Measurements from ENCODE around the gene PIP4K2A.

Gene PIP4K2A

DNA sequence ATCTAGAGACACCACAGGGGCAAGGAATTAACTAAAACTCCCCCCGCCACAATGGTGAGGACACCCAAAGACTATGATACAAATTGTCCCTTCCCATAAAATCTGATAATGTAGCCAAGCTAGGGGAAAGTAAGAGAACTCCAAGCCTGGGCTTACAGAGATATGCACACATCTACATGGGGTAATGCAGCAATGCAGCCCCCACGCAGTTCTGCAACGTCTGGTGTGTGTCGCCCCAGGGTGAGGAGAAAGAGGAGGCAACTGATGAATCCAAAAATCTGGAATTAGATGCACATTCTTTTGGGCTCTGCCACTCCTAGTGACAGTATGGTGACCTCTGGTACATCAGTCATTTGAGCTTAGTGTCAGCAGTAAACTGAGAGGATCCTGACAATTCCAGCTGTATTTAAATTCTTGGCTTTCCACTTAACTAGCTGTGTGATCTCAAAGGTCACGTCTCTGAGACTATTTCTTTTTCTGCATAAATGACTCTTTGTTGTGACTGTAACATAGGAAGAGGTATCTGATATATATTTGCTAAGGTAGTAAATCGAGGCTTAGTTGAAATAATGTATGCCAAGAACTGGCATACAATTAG lies 51.5 kb downstream of the PIP4K2A start:
- no peak overlapping the region for H3K27ac Mint-ChIP-seq

DNA sequence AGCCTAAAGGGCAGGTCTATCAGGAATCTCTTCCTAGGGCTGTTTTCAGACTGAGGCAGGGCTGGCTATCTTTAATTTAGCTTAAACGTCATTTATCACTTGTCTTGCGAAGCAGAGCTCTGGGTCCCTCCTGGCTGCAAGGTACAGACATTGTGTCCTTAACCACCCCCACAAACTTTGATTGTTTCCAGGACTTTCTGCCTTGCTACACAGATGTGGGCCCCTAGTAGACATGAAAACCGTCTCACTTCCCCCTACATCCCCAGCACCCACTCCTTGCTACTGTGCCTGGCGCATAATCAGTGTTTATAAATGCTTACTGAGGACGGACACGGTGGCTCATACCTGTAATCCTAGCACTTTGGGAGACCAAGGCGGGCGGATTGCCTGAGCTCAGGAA lies 54.5 kb downstream of the PIP4K2A start:
- no peak overlapping the region for H3K4me3 Mint-ChIP-seq
- no peak overlapping the region for H3K27ac Mint-ChIP-seq
- intact Hi-C loops (cut with micrococcal nuclease): loop anchor here (1.0 to 10.0 kb wide), 2 partner anchors 20 to 45 kb away; no protein-coding TSS in a partner anchor
- peaks cover 21% of the 10 kb centered on the region for H3K36me3 Mint-ChIP-seq (ENCODE audit: low read depth)
- H3K9me3 Mint-ChIP-seq: no peaks in the 10 kb centered on the region
- H3K27me3 Mint-ChIP-seq: no peaks in the 10 kb centered on the region
- peaks cover 51% of the 10 kb centered on the region for H3K4me1 Mint-ChIP-seq (ENCODE audit: low read depth)

More for the DNA sequence above, 51.5 kb downstream of the PIP4K2A start:
- Mint-ChIP-seq H3K36me3 (ENCODE audit: low read depth) (peaks cover 7% of the 10 kb centered on the region), H3K27me3 (no peaks in the 10 kb centered on the region), H3K4me3 (no peak overlapping the region), H3K9me3 (no peaks in the 10 kb centered on the region), H3K4me1 (ENCODE audit: low read depth) (peaks cover 49% of the 10 kb centered on the region)
- intact Hi-C loops (cut with micrococcal nuclease): no loop called here

DNA sequence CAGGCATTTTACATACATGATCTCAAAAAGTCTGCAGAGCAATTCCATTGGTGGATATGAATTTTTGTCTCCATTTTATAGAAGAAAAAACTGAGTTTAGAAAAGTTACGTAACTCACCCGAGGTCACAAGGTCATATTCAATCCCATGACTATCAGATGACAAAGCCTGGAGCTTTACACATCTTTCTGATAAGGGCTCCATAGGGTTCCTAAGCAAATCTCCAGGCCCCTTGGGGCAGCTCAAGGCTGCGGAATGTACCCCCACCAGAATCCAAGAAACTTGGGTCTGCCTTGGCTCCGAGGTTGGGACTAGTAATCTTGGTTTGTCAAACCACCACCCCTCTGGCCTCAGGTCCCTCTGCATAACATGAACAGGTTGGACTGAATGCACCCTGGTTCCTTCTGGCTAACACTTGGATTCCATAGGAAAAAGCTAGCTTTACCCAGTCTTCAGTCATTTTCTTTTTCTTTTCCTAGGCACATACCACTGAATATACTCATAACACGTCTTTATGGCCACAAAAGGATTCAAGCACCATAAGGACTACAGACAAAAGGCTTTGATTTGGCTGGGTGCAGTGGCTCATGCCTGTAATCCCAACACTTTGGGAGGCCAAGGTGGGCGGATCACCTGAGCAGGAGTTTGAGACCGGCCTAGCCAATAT lies 55.5 kb downstream of the PIP4K2A start:
- Mint-ChIP-seq H3K27ac (peak overlapping the region; percentile 25), H3K36me3 (ENCODE audit: low read depth) (peaks cover 21% of the 10 kb centered on the region), H3K27me3 (no peaks in the 10 kb centered on the region), H3K4me3 (no peak overlapping the region), H3K9me3 (no peaks in the 10 kb centered on the region), H3K4me1 (ENCODE audit: low read depth) (peaks cover 60% of the 10 kb centered on the region)
- intact Hi-C loops (cut with micrococcal nuclease): loop anchor here (10.0 kb wide), 1 partner anchor 46 kb away; no protein-coding TSS in a partner anchor

- no peaks in the 10 kb centered on the region for H3K9me3 Mint-ChIP-seq
- no peak overlapping the region for H3K27ac Mint-ChIP-seq
- peaks cover 71% of the 10 kb centered on the region for H3K4me1 Mint-ChIP-seq (ENCODE audit: low read depth)
- H3K27me3 Mint-ChIP-seq: no peaks in the 10 kb centered on the region
- H3K4me3 Mint-ChIP-seq: no peak overlapping the region
- H3K36me3 Mint-ChIP-seq (ENCODE audit: low read depth): peaks cover 30% of the 10 kb centered on the region
- intact Hi-C loops (cut with micrococcal nuclease): loop anchor here (10.0 kb wide), 1 partner anchor 47 kb away; no protein-coding TSS in a partner anchor
These were observed 56.7 kb downstream of the PIP4K2A start for GRCh38 chr10:22657566-22658225.

- Mint-ChIP-seq H3K4me3 (no peak overlapping the region), H3K27me3 (no peaks in the 10 kb centered on the region), H3K9me3 (no peaks in the 10 kb centered on the region), H3K27ac (no peak overlapping the region), H3K4me1 (ENCODE audit: low read depth) (peaks cover 75% of the 10 kb centered on the region), H3K36me3 (ENCODE audit: low read depth) (peaks cover 36% of the 10 kb centered on the region)
- intact Hi-C loops (cut with micrococcal nuclease): loop anchor here (10.0 kb wide), 1 partner anchor 48 kb away; no protein-coding TSS in a partner anchor
These were observed 57.4 kb downstream of the PIP4K2A start for GRCh38 chr10:22657024-22657423.

DNA sequence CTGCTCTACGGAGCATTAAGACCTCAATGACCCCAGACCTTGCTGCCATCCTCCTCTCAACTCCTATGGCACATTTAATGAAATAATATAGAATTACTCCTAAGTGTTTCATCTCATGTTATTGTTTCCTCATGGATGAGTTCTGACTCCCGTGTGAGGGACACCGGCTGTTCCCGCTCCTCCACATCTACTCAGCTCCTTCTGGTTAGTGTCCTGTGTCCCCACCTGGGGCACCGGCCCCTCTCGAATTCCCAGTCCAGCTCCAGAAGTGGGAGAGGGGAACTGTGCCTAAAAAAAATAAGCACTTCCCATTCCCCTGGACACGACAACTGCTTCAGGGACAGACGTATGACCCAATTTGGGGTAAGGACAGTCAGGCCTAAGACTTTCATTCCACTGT lies 58.3 kb downstream of the PIP4K2A start:
- no peaks in the 10 kb centered on the region for H3K9me3 Mint-ChIP-seq
- peaks cover 36% of the 10 kb centered on the region for H3K36me3 Mint-ChIP-seq (ENCODE audit: low read depth)
- no peak overlapping the region for H3K4me3 Mint-ChIP-seq
- H3K27me3 Mint-ChIP-seq: no peaks in the 10 kb centered on the region
- H3K27ac Mint-ChIP-seq: no peak overlapping the region
- H3K4me1 Mint-ChIP-seq (ENCODE audit: low read depth): peaks cover 82% of the 10 kb centered on the region
- intact Hi-C loops (cut with micrococcal nuclease): loop anchor here (10.0 kb wide), 1 partner anchor 49 kb away; no protein-coding TSS in a partner anchor

DNA sequence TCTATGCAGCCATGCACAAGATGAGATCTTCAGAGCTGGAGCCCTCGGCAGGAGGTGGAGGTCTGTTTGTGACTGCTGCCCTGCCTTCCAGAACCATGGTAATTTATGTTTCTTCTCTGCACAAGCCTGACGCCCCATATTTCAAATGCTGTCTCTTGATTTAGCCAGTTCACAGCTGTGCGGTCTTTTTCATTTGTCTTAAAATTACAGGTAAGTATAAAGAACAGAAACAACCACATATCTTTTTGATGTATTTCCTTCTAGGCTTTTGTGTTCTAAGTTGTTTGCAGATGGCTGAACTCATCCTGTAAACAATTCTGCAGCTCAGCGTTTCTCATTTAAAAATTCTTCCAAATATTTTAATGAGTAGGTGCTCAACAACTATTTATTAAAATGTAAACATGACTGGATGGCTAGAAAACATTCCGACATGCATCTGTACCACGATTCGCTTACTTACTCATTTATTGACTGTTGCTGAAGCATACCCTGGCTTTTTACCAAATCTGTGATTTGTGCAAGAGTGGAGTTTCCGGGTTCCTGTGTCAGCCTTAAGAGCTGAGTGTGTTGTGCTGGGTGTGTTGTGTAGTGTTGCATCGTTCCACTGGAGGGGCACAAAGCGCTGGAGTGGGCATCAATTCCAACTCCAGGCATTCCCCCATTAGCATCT lies 58.9 kb downstream of the PIP4K2A start:
- no peaks in the 10 kb centered on the region for H3K9me3 Mint-ChIP-seq
- no peaks in the 10 kb centered on the region for H3K27me3 Mint-ChIP-seq
- intact Hi-C loops (cut with micrococcal nuclease): loop anchor here (10.0 kb wide), 1 partner anchor 49 kb away; no protein-coding TSS in a partner anchor
- H3K36me3 Mint-ChIP-seq (ENCODE audit: low read depth): peaks cover 37% of the 10 kb centered on the region
- no peak overlapping the region for H3K27ac Mint-ChIP-seq
- H3K4me3 Mint-ChIP-seq: no peak overlapping the region
- H3K4me1 Mint-ChIP-seq (ENCODE audit: low read depth): peaks cover 82% of the 10 kb centered on the region

DNA sequence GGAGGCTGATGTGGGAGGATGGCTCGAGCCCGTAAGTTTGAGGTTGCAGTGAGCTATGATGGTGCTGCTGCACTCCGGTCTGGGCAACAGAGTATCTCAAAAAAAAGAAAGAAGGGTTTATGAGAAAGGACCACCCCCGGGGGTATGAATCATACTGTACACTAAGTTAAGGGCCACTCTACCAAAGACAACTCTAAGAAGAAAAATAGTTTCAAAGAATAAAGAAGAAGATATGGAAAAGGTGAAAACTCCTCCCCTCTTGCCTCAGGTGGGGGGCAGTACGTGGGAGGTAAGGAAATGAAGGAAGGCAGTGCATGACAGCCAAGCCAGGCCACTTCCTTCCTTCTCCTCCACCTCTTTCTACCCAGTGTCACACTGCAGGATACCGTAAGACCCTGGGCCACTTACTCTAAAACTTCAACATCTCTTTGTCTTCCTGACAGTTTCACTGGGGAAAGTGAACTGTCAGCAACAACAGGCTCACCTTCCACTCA lies 61.3 kb downstream of the PIP4K2A start:
- no peak overlapping the region for H3K4me3 Mint-ChIP-seq
- H3K4me1 Mint-ChIP-seq (ENCODE audit: low read depth): peaks cover 81% of the 10 kb centered on the region
- H3K27ac Mint-ChIP-seq: peak overlapping the region; percentile 4
- no peaks in the 10 kb centered on the region for H3K27me3 Mint-ChIP-seq
- H3K36me3 Mint-ChIP-seq (ENCODE audit: low read depth): peaks cover 48% of the 10 kb centered on the region
- H3K9me3 Mint-ChIP-seq: no peaks in the 10 kb centered on the region
- intact Hi-C loops (cut with micrococcal nuclease): loop anchor here (10.0 kb wide), 1 partner anchor 52 kb away; no protein-coding TSS in a partner anchor

- H3K36me3 Mint-ChIP-seq (ENCODE audit: low read depth): peaks cover 56% of the 10 kb centered on the region
- H3K9me3 Mint-ChIP-seq: no peaks in the 10 kb centered on the region
- intact Hi-C loops (cut with micrococcal nuclease): loop anchor here (10.0 kb wide), 1 partner anchor 53 kb away; no protein-coding TSS in a partner anchor
- peak overlapping the region; percentile 62 for H3K27ac Mint-ChIP-seq
- H3K4me3 Mint-ChIP-seq: no peak overlapping the region
- H3K4me1 Mint-ChIP-seq (ENCODE audit: low read depth): peaks cover 87% of the 10 kb centered on the region
- H3K27me3 Mint-ChIP-seq: no peaks in the 10 kb centered on the region
These were observed 63.0 kb downstream of the PIP4K2A start for GRCh38 chr10:22651276-22651980.

DNA sequence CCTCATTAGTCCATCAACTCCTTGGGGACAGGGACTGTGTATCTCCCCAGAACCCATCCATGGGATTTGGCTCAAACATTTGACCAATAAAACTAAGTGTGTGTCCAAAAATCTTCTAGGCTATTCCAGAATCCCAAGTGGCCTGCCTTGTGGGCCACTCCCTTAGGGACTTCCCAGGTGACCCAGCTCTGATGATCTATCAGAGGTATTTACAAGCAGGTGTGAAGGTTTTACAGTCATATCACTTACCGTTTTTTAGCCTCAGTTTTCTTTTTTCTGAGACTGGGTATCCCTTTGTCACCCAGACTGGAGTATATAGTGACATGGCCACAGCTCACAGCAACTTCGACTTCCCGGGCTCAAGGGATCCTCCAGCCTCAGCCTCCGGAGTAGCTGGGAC lies 64.4 kb downstream of the PIP4K2A start:
- peaks cover 47% of the 10 kb centered on the region for H3K36me3 Mint-ChIP-seq (ENCODE audit: low read depth)
- H3K4me3 Mint-ChIP-seq: no peak overlapping the region
- peaks cover 77% of the 10 kb centered on the region for H3K4me1 Mint-ChIP-seq (ENCODE audit: low read depth)
- no peak overlapping the region for H3K27ac Mint-ChIP-seq
- H3K9me3 Mint-ChIP-seq: no peaks in the 10 kb centered on the region
- H3K27me3 Mint-ChIP-seq: no peaks in the 10 kb centered on the region
- intact Hi-C loops (cut with micrococcal nuclease): loop anchor here (10.0 kb wide), 1 partner anchor 55 kb away; no protein-coding TSS in a partner anchor

GRCh38 chr10:22649390-22649841 lies 65.0 kb downstream of the PIP4K2A start:
- Mint-ChIP-seq H3K4me3 (no peak overlapping the region), H3K36me3 (ENCODE audit: low read depth) (peaks cover 51% of the 10 kb centered on the region), H3K4me1 (ENCODE audit: low read depth) (peaks cover 76% of the 10 kb centered on the region), H3K9me3 (no peaks in the 10 kb centered on the region), H3K27ac (no peak overlapping the region), H3K27me3 (no peaks in the 10 kb centered on the region)
- intact Hi-C loops (cut with micrococcal nuclease): no loop called here

- peaks cover 77% of the 10 kb centered on the region for H3K4me1 Mint-ChIP-seq (ENCODE audit: low read depth)
- peaks cover 54% of the 10 kb centered on the region for H3K36me3 Mint-ChIP-seq (ENCODE audit: low read depth)
- no peak overlapping the region for H3K4me3 Mint-ChIP-seq
- intact Hi-C loops (cut with micrococcal nuclease): no loop called here
- no peaks in the 10 kb centered on the region for H3K27me3 Mint-ChIP-seq
- no peak overlapping the region for H3K27ac Mint-ChIP-seq
- no peaks in the 10 kb centered on the region for H3K9me3 Mint-ChIP-seq
These were observed 65.8 kb downstream of the PIP4K2A start for GRCh38 chr10:22648547-22648961.

DNA sequence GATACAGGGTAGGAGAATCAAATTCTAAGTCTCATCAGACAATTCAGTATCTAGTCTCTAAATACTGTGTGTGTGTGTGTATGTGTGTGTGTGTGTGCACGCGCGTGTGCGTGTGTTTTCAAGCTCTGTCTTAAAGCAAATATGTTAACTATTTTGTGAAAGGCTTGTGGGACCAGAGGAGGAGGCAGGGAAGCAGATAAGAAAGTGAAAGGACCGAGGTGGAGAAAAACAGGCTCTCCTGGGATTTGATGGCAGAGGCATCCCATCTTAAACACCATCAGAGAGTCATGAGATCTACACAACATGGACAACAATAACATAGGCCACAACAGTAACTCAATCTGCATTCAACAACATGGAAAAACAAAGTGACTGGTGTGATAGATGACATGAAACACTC lies 67.1 kb downstream of the PIP4K2A start:
- intact Hi-C loops (cut with micrococcal nuclease): no loop called here
- Mint-ChIP-seq H3K27me3 (no peaks in the 10 kb centered on the region), H3K4me3 (no peak overlapping the region), H3K27ac (peak overlapping the region; percentile 29), H3K4me1 (ENCODE audit: low read depth) (peaks cover 70% of the 10 kb centered on the region), H3K9me3 (no peaks in the 10 kb centered on the region), H3K36me3 (ENCODE audit: low read depth) (peaks cover 41% of the 10 kb centered on the region)
